GM06990 (cell line): ENCODE measurements around the gene ZDHHC22.

Experiments
- DNase-seq: peaks from one replicate; pipeline ENCODE4 v3.0.0-alpha.2; 2011; ENCODE audit not compliant: insufficient read length; ENCODE audit errors: extremely low read depth
- H3K27me3 ChIP-seq: replicated peaks from 2 replicates; pipeline ENCODE4 v1.6.0; 2011; ENCODE audit warnings: low read length; ENCODE audit not compliant: control insufficient read depth, insufficient read depth
- H3K36me3 ChIP-seq: 2 replicates; pipeline ENCODE4 v1.5.1; 2011; ENCODE audit warnings: low read length; ENCODE audit not compliant: control insufficient read depth, insufficient read depth
- H3K4me3 ChIP-seq: replicated peaks from 2 replicates; pipeline ENCODE4 v1.5.1; 2011; ENCODE audit warnings: low read depth, mild to moderate bottlenecking, control low read depth, low read length
- TF ChIP-seq, protein P1 (sequence below): IDR thresholded peaks from 2 replicates; pipeline ENCODE4 v1.5.1; 2011; ENCODE audit warnings: low read length, control low read depth, mild to moderate bottlenecking, inconsistent platforms; ENCODE audit not compliant: insufficient read depth, poor library complexity, severe bottlenecking

The ZDHHC22 gene

DNA sequence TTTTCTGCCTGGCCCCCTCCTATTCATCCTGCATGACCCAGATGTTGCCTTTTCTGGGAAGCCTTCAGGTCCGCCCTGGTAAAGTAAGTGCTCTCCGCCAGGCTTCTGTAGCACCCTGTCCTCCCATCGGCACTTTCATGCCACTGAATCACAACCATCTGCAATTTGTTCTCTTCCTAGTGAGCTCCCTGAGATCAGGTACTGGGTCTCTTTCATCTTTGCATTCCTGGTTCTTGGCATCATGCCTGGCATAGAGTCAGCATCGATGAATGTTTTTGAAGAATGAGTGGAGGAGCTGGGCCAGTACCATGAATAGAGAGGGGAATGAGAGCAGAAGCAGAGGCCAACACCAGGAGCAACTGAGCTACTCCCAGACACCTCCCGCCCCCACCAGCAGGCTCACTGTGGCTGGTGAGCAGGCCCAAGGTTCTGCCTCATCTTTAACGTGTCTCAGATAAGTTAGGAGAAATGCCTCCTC, 13.1 kb downstream of the ZDHHC22 start:
- Histone ChIP-seq H3K36me3 (no peaks in the 10 kb centered on the region), H3K4me3 (no peak overlapping the region), H3K27me3 (peaks cover 2% of the 10 kb centered on the region)
- TF ChIP-seq, protein P1, sequence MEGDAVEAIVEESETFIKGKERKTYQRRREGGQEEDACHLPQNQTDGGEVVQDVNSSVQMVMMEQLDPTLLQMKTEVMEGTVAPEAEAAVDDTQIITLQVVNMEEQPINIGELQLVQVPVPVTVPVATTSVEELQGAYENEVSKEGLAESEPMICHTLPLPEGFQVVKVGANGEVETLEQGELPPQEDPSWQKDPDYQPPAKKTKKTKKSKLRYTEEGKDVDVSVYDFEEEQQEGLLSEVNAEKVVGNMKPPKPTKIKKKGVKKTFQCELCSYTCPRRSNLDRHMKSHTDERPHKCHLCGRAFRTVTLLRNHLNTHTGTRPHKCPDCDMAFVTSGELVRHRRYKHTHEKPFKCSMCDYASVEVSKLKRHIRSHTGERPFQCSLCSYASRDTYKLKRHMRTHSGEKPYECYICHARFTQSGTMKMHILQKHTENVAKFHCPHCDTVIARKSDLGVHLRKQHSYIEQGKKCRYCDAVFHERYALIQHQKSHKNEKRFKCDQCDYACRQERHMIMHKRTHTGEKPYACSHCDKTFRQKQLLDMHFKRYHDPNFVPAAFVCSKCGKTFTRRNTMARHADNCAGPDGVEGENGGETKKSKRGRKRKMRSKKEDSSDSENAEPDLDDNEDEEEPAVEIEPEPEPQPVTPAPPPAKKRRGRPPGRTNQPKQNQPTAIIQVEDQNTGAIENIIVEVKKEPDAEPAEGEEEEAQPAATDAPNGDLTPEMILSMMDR: no peak
- no peak for DNase-seq

DNA sequence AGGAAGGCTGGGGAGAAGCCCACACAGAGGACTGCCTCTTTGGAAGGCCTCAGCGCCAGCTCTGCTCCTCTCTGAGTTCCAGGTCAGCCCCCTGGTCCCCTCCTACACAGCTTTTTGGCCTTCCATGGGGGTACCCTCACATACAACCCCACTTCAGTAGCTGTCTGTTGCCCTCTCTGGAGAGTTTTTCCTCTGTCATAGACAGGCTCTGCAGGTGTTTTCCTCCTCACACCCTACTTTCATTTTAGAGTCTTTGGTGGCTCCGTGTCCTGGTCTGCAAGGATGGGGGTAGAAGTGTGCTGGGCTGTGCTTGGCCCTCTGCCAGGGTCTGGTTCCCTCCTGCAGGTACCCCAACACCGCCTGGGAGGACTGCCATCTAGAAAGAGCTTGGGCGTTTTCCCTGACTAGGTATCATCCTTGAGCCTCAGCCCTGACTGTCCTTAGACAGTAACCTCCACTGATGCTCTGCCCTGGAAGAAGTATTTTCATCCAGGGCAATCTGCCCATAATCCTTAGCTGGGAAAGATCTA, 15.1 kb downstream of the ZDHHC22 start:
- Histone ChIP-seq H3K27me3 (peaks cover 2% of the 10 kb centered on the region), H3K36me3 (no peaks in the 10 kb centered on the region), H3K4me3 (no peak overlapping the region)
- TF ChIP-seq, protein P1: no peak
- no peak for DNase-seq

DNA sequence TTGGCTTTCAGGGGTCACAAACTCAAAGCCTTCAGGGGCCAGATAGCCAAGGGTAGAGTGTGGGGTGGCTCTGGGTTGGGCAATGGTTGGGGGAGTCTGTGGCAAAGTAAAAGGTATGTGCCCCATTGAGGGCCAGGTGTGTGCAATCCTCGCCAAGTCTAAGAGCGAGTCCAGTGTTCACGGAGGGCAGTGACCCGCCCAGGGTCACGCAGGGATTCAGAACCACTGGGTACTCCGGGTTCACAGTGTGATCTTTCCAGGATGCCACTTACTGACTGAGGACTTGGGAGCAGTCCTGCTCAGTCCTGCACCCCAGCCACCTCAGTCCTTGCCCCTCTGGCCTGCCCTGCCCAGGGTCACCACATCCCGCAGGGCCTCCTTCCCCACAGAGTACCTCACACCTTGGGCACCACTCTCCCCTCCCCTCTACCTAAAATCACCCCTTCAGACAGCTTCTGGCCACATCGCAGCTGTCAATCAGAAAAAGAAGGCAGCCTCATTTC, 15.7 kb downstream of the ZDHHC22 start:
- DNase-seq: no peak
- no peak overlapping the region for H3K4me3 ChIP-seq
- TF ChIP-seq, protein P1: no peak
- H3K36me3 ChIP-seq: no peaks in the 10 kb centered on the region
- peaks cover 2% of the 10 kb centered on the region for H3K27me3 ChIP-seq

DNA sequence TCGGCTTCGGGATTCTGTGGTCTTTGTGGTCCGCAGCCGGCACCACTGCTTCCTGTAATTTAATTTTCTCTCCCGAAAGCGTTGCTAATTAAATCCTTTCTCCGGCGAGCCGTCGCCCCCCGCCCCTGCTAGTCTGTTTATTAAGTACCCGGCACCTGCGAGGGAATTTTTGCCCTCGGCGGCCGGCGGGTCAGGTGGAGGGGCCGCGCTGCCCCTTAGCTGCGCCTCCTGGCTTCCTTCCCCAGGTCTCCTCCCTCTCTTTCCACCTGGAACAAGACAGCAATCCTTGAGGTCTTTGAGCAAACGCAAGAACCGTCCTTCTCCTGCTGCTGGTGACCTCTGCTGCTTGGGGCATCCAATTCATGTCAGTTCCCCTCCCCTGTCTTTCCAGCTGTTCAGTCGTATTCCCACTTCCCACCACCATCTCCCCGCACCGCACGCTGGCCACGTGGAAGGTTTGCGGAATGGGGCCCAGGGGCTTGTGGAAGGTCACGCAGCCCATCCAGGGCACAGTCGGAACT, 16.2 kb downstream of the ZDHHC22 start:
- peak overlapping the region; percentile 34; the same call in 1 of the 2 replicates for H3K4me3 ChIP-seq
- H3K27me3 ChIP-seq: peaks cover 2% of the 10 kb centered on the region
- H3K36me3 ChIP-seq: no peaks in the 10 kb centered on the region
- no peak for DNase-seq
- TF ChIP-seq, protein P1: no peak

DNA sequence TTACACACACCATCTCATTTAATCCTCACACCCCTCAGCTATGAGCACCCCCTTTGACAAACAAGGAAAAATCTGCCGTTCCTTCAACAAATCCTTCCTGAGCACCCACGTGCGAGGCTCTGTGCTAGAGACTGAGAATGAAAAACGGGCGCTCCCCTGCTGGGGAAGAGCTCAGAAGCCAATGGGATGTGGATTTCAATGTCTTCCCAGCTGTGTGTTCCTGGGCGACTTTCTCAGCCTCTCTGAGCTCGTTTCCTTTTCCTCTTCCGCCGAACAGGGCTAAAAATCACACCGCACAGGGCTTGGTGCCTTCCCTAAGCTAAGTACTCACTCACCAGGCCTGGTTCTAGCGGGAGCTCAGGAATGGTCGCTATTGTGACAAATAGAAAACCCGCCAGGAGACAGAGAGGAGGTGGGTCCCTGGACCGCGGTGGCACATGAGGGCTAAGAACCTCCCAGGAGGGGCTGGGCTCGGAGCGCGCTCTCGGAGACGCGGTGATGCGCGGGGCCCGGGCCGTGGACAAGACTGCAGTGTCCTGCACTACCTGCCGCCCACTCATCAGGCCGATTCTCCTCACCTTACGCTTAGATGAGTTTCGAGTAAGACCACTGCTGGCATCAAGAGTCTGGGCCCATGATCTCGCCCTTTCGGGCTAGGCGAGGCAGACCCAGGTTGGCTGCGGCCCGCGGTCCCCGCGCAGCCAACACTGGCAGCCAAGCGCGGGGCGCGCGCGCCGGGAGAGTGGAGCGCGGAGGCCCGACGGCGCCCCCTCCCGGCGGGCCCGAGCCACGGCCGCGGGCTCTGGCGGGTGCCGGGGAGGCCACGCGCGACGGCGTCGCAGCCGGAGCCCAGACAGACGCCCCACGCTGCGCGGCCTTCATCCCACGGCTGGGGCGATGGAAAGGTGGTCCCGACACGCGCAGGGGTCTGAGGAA, 17.0 kb downstream of the ZDHHC22 start:
- DNase-seq: peak; percentile 74
- H3K4me3 ChIP-seq: peak overlapping the region; percentile 64

More for the DNA sequence above, 17.0 kb downstream of the ZDHHC22 start:
- TF ChIP-seq, protein P1: peak; percentile 2
- Histone ChIP-seq H3K36me3 (peaks cover 2% of the 10 kb centered on the region), H3K27me3 (peaks cover 2% of the 10 kb centered on the region)
